Measurements from ENCODE around the gene OR2F2. TPM values are rescaled to one million over a fixed set of nuclear protein-coding genes. Genes with fewer than 3 reads are reported as not detected.

OR2F2 gene
- total RNA-seq, 1 donor from 2014 or later: not detected

DNA sequence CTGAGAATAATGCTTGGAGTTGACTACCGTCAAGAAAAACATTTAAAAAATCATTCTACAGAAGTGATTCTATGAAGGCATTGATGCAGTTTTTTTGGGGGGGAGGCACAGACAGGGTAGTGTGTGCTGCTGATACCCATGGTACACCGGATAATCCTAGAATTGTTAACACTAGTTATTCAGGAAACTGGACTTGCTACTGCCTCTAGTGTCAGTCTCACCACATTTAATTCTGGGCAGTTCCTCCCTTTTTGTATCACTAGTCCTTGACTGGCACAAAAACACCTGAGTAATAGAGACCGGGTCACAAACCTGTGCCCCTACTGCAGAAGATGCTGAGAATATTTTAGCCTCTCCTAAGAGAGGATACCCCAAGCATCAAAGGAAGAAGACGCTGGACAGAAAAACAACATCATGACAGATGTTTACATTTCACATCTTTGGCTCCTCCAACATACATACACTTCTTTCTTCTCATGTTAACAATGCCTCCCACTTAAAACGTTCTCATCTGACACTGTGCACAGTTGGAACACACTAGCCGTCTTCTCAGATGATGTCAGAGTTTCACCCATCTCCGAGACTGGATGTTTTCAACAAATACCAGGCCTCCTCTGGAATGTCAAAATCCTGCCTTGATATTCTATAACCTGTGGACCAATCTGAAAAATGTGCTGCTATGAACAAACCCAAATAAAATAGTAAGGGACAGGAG is 19.9 kb upstream of the OR2F2 start:
- DNase-seq (ENCODE audit: low spot score): no peak

DNA sequence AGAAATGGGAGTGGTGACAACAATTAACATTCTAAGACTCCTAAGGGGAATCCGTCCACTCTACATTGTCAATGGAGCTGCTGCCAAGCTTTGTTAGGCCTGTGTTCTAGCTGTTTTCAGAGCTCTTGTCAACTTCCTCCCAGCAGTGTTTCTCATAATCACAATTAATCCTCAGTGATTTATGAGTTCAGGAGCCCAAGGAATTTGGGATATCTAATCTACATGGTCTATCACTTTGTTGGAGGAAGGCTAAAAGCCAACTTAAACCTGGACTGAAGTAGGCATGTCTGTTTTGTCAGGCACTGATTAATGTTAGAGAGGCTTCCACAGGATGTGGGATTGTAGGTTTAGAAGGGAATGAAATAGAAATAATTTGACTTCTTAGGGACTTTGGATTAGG is 10.2 kb upstream of the OR2F2 start:
- DNase-seq (ENCODE audit: low spot score): no peak

DNA sequence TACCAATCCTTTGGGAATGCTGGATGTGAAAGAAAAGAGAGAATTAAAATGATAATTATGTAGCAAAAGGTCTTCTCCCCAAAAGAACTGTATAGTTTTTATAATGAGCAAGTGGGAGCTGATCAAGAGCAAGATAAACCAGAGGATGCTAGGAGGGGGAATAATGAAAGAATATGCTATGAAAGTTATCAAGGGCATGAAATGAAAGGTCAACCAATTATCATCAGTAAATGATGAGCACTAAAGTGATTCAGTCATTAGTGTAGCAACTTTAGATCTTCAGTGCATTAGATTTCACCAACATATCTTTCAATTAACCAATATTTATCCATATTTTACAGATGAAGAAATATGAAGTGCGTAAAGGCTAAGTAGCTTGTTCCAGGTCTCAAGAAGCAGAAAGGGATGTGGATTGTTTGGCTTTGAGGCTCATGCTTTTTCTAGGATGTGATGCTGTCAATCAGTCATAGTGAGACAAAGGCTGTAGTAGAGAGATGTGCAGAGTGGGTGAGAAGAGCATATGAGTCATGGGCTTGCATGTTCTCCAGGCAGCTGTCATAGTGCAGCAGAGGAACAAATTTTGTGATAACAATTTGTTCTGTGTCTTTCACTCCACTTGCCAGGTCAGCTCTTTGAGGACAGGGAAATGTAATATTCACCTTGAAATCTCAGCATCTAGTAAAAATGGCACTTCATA is 5.7 kb upstream of the OR2F2 start:
- no peak for DNase-seq (ENCODE audit: low spot score)

DNA sequence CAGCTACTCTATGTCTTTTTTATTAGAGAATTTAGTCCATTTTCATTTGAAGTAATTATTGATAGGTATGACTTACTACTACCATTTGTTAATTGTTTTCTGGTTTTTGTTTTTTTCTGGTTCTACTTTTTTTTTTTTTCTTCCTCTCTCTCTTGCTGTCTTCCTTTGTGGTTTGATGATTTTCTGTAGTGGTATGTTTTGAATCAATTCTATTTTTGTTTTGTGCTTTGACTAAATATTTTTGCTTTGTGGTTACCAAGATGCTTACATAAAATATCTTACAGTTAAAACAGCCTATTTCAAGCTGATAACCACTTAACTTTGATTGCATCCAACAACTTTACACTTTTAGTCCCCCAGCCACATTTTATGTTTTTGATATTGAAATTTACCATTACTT is 3.3 kb upstream of the OR2F2 start:
- no peak for DNase-seq (ENCODE audit: low spot score)

DNA sequence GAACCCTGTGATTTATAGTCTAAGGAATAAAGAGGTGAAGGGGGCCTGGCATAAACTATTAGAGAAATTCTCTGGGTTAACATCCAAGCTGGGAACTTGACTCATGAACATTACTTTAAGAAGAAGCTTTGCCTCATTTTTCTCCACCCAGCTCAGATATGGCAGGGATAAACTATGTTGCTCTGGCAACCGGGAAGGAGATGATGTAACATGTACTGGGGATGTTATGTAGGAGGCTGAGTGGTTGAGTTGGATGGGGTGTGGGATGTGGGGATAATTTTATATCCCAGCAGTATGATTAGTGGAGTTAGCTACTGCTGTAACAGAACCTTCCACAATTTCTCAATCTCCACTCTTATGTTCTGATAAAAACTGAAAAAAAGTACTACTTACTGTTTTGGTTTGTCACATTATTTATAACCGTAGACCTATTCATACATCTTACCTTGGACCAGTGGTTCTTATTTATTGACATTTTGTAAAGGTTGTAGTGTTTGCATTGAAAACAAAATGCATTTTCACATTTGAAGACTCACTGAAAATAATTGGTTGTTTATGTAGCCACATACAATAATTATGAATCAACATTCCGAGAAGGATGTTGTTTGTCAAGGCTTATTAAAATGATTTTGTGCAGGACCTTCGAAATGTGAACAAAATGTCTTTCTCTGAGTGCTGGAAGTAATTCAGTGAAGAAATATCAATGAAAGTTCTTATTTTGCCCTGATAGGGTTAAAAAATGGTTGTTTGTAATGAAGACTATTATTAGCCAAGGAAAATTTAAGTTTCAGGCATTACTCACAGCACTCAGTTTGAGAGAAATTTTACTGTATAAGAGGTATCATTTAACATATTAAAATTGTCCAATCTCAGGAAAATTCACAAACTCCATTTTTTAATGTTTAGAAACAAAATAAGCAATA is 1.3 kb downstream of the OR2F2 start:
- DNase-seq (ENCODE audit: low spot score): no peak

DNA sequence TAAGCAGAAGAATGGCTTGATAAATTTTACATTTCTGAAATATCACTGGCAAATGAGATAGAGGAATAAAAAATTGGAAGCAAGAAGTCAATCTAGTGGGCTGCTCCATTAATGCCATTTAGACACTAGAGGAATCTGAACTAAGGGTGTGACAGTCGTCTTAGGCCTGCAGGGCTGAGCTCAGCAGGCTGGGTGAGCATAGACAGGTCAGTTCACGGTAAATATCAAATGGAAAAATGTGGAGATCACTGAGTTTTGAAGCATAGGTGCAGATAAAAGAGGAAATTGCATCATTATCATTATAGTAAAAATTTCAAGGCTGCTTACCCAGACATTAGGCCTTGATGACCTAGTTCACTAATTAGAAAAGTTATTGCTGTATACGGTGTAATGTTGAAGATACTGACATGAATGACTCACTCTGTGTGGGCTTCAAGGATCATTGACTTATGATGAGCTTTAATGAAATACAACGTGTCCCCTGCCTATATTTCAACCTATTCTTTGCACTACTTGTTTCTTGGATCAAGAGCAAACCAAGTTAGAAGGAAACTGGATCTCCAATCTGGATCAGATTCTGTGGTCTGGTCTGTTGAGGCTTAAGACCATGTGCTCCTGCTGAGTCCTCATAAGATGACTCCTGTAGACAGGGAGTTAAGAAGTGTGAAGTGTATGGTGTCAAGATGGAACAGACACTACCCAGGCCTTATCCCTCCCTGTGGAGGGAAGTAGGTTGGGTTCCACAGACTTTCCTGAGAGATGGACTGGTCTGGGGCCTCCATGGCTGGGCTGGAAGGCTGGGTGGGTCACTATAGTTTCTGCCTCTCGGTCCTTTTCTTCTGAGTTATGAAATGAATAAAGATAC is 3.6 kb downstream of the OR2F2 start:
- DNase-seq (ENCODE audit: low spot score): no peak

DNA sequence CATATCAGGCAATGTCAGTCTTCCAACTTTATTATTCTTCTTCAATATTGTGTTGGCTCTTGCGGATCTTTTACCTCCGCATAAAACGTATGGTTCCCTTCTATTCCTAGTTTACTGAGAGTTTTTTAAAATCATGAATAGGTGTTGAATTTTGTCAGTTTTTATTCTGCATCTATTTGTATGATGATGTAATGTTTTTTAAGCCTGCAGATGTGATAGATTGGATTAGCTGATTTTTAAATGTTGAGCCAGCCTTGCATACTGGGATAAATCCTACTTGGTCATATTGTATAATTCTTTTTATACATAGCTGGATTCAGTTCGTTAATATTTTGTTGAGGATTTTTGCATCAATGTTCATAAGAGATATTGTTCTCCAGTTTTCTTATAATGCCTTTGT is 10.4 kb downstream of the OR2F2 start:
- no peak for DNase-seq (ENCODE audit: low spot score)

DNA sequence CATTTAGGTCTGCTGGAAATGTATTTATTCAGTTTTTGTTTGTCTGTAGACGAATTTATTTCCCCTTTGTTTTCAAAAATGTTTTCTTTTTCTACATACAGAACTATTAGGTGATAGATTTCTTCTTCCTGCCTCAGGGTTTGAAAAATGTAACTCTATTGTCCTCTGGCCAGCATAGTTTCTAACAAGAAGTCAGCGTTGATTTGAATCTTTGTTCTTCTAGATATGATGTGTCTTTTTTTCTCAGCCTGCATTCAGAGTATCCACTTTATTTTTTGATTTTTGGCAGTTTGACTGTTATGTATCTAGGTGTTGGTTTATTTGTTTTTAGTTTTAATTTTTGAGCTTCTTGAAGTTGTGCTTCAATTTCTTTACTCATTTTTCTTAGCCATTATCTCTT is 12.1 kb downstream of the OR2F2 start:
- DNase-seq (ENCODE audit: low spot score): no peak

DNA sequence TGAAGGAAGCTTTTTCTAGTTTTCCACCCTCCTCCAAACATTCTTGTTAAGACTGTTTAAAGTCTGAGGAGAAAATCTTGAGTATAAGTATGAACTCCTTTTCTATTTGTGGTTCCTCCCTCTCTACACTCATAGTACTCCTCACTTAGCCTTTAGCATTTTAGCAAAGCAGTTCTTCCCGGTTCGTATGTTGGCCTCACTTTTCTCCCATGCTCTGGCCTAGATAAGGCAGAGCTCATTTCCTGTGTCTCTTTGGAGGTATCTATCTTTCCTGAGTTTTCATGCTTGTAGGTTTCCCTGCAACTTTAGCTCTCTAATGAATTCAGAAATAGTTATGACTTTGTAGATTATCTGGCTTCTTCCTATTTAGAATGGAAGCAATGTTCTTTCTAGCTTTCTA is 13.7 kb downstream of the OR2F2 start:
- no peak for DNase-seq (ENCODE audit: low spot score)

DNA sequence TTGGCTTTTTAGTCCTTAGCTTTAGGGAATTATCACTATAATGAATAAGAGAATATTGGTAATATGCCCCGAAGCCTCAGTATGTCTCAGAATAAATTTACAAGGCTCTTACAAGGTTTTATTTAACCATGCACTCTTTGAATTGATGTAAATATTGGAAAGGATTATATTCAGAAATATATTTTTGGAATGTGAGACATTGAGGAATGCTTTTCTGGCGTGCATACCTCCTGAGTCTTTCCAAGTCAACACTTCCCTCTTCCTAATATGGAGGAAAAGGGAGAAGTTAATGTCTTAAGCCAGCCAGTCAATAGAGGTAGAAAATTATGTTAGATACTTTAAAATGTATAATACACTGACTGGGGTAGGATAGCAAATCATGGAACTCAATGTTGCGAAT is 18.4 kb downstream of the OR2F2 start:
- DNase-seq (ENCODE audit: low spot score): no peak

DNA sequence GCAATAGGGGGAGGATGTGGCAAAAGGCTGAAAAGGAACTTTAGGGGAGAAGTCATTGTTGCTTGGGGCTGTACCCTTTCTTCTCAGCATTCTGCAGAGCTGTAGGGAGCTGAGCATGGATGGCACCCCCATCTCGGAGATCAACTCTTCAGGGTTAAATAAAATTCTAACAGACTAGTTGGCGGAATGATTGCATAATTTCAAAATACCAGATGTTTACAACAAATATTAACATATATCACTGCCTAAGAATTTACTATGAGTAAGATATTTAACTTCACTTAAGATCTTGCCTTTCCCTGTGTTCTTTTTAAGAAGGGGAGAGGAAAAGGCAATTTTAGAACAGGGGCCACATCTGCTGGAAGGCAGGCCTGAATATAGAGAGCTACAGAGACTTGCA is 19.1 kb downstream of the OR2F2 start:
- no peak for DNase-seq (ENCODE audit: low spot score)

DNA sequence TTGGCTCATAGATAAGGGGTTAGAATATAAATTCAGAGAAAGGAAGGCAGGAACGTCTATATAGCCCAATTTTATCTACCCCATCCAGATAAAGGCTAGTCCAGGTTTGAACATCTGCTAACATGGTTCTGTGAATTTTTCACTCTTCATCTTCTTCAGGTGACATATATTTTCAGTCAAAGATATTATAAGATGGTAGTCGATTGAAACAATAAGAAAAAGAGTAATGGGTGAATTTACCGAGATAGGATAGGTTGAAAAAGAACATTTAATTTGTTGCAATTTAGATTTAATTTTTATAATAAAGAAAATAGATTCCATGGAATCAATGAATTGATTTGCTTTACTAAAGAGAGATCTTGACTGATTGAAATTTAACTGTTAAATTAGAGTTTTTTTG is 19.5 kb downstream of the OR2F2 start, which contains the start of gene OR2F1:
TSS of gene OR2F1 (plus strand) at position 301 of the 400 bp plus-strand sequence. CDS start 5,127 bp downstream, outside the sequence.
- DNase-seq (ENCODE audit: low spot score): no peak

DNA sequence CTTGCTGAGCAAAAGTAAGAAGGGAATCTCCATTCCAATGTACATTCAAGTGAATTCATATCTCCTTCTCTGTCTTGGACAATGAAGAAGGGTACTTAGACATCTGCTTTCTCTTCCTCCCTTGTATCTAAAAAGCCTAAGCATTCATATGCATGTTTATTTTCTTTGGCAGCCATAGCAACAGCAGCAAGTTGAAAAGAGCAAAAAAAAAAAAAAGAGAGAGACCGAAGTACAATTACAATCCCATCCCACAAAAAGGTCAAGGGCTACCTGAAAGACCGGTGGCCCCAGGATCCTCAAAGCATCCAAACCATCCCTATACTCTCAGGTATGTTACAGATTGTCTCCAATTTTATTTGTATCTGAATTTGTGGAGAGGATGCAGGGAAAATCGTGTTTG is 23.7 kb downstream of the OR2F2 start:
- DNase-seq (ENCODE audit: low spot score): no peak

DNA sequence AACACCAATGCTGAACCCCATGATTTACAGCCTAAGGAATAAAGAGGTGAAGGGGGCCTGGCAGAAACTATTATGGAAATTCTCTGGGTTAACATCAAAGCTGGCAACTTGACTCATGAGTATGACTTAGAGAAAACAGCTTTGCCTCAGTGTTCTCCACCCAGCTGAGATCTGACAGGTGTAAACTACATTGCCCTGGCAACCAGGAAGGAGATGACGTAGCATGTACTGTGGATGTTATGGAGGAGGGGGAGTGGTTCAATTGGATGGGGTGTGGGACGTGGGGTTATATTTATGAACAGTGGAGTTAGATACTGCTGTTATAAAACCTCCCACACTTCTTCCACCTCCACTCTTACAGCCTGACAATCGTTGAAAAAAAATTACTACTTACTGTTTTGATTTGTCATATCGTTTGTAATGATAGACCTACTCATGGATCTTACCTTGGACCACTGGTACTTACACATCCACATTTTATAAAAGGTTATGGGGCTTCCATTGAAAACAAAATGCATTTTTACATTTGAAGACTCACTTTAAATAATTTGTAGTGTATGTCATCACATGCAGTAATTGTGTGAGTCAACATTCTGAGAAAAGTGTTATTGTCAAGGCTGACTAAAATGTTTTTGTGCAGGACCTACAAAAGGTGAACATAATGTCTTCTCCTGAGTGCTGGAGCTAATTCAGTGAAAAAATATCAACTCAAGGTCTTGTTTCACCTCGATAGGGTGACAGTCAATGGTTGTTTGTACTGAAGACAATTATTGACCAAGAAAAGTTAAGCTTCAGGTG is 26.0 kb downstream of the OR2F2 start:
- DNase-seq (ENCODE audit: low spot score): no peak

DNA sequence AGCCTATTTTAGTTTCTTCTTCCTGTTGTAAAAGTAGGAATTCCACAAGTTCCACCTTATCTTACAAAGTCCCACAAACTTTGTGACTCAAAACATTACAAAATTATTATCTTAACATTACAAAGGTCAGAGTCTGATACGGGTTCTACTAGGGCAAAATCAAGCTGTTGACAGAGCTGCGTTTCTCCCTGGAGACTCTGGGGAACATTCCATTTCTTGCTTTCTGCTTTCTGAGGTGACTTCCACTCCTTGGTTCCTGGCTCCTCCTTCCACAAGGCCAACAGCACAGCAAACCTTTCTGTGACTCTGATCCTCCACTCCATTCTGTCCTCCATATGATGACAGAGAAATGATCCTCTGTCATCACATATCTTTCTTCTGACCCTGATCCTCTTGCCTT is 30.2 kb downstream of the OR2F2 start:
- DNase-seq (ENCODE audit: low spot score): no peak

DNA sequence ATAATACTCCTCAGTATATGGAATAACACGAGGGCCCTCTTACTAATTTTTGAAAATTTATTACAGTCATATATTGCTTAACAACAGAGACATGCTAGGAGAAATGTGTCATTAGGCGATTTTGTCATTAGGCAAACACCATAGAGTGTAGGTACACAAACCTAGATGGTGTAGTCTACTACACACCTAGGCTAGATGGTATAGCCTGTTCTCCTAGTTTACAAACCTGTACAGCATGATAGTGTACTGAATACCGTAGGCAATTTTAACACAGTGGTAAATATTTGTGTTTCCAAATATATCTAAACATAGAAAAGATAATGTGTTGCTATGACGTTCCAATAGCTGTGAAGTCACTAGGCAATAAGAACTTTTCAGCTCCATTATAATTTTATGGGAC is 32.4 kb downstream of the OR2F2 start:
- no peak for DNase-seq (ENCODE audit: low spot score)

DNA sequence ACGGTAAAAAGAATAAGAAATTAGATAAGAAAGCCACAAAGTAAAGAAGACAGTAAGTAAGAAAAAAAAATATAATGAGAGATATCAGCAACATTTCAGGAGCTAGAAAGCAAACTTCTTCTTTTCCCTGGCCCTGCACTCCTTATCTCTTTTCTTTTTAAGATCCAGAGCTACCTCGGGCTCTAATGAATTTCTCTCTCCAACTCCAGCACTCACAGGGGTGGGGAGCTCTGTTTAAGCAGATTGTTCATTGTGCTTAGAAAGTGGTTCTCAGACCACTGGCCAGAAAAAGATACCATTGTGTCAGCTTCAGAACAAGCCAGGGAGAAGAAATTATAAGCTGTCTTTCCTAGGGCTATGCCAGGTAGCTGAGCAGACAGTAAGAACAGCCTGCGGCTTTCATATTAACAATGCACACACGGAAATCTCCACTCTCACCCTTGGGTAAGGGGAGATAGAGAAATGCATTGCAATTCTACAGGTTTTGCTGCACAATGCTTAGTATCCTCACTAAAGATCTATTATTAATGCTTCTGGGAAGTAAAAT is 38.9 kb downstream of the OR2F2 start:
- no peak for DNase-seq (ENCODE audit: low spot score)

DNA sequence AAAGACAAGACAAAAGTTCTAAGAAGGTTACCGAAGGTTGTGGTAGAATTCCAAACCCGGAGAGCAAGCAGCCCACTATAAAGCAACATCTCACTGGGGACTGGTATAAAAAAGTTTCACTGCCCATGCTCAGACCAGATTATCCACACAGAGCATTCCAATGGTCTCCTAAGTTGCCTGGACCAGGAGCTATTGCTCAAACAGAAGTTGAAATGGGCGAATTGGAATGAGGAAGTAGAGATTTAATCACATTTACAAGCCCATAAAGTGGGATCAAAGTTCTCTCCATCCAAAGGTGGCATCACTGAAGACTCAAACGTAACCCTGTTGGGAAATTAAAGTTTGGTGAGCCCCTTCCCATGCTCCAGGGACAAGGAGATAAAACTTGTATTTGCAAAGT is 39.4 kb downstream of the OR2F2 start:
- no peak for DNase-seq (ENCODE audit: low spot score)

DNA sequence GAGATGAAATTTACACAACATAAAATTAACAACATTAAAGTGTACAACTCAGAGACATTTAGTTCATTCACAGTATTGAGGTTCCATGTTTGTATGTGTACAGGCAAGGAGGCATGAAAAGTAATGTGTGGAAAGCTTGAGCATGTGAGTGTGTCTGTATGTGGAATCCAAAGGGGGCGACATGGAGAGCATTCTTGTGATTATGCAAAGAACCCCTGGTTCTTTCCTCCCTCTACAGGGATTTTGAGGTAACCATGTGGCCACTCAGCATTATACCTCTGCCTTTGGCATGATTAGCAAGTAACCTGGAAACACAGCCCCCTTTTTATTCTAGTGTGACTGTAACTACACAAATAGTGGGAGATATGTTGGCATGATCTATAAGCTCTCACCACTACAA is 40.6 kb downstream of the OR2F2 start:
- no peak for DNase-seq (ENCODE audit: low spot score)

DNA sequence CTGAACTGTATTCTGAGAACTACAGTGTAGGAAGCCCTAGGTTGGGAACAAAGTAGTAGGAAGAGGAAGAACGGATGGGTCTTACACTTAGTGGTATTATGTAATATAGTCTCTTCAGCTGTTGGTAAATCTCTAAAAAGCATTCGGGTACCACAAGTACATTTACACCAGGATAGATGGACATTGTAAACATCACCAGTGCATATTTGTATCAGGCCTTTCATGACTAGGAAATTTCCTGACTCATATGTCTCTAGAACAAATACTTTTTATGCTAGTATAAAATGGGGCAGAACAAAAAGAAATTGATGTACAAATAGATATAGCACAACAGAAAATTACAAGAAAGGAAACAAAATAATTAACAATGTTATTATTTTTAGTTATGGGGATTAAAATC is 43.6 kb downstream of the OR2F2 start:
- no peak for DNase-seq (ENCODE audit: low spot score)
